Stimulated activated CD8-positive, alpha-beta memory T cell treated with anti-CD3 and anti-CD28 coated beads, Interleukin-12 subunit alpha, Interleukin-12 subunit beta, amount 100 ng/mL, for 24 hours (primary cell): ENCODE measurements around the gene BUD23.
"Not testable (repeated sequence)": the region's sequence is repeated elsewhere in the genome, so short reads cannot be mapped to it uniquely, and the experiment has no call there.

Experiments used
- DNase-seq: peaks from one replicate; pipeline ENCODE4 v3.0.0-alpha.2; 2020; ENCODE audit errors: extremely low read depth

The BUD23 gene

GRCh38 chr7:73718905-73719805, 35.8 kb downstream of the BUD23 start, which contains the start of gene STX1A:
Gene STX1A (minus strand): TSS chr7:73719669. CDS start chr7:73719631, 38 bp downstream.
- no peak for DNase-seq

- DNase-seq = no peak
Observed at GRCh38 chr7:73719806-73720169, 36.4 kb downstream of the BUD23 start.

- DNase-seq = not testable (repeated sequence)
Observed at GRCh38 chr7:73720443-73720842, 37.0 kb downstream of the BUD23 start.

GRCh38 chr7:73721377-73721817, 38.0 kb downstream of the BUD23 start:
- no peak for DNase-seq

GRCh38 chr7:73722182-73722581, 38.8 kb downstream of the BUD23 start:
- not testable (repeated sequence) for DNase-seq

GRCh38 chr7:73722785-73723184, 39.4 kb downstream of the BUD23 start:
- no peak for DNase-seq

- no peak for DNase-seq
Observed at GRCh38 chr7:73723813-73724212, 40.4 kb downstream of the BUD23 start.

- no peak for DNase-seq
Observed at GRCh38 chr7:73726083-73726466, 42.7 kb downstream of the BUD23 start.

- no peak for DNase-seq
Observed at GRCh38 chr7:73727952-73728351, 44.6 kb downstream of the BUD23 start.

GRCh38 chr7:73728551-73728950, 45.2 kb downstream of the BUD23 start:
- no peak for DNase-seq

GRCh38 chr7:73730485-73730884, 47.1 kb downstream of the BUD23 start:
- no peak for DNase-seq

GRCh38 chr7:73732397-73732796, 49.0 kb downstream of the BUD23 start:
- no peak for DNase-seq

- DNase-seq = no peak
Observed at GRCh38 chr7:73734619-73735527, 51.5 kb downstream of the BUD23 start.

- DNase-seq = no peak
Observed at GRCh38 chr7:73735528-73735905, 52.1 kb downstream of the BUD23 start.

- DNase-seq = no peak
Observed at GRCh38 chr7:73736885-73737284, 53.5 kb downstream of the BUD23 start.

GRCh38 chr7:73737491-73738219, 54.3 kb downstream of the BUD23 start:
- no peak for DNase-seq

- no peak for DNase-seq
Observed at GRCh38 chr7:73738220-73738611, 54.8 kb downstream of the BUD23 start.

- peak; percentile 95 for DNase-seq
Observed at GRCh38 chr7:73738612-73739386, 55.4 kb downstream of the BUD23 start, which contains the start of gene ABHD11. Gene ABHD11 (minus strand): TSS chr7:73738802. CDS start chr7:73738770, 32 bp downstream.

GRCh38 chr7:73739387-73739767, 56.0 kb downstream of the BUD23 start:
- DNase-seq = no peak

- DNase-seq = no peak
Observed at GRCh38 chr7:73740212-73740611, 56.8 kb downstream of the BUD23 start.

GRCh38 chr7:73740771-73741170, 57.4 kb downstream of the BUD23 start:
- no peak for DNase-seq
